IMR-90 (cell line): ENCODE results near the gene SERPINI1. TPM values are rescaled to one million over a fixed set of nuclear protein-coding genes. Genes with fewer than 3 reads are reported as not detected.

Experiments
- ATAC-seq: fragments of 200-7000 bp; cut with Tn5 transposase; 2 replicates; pipeline ENCODE4 v1.9.1; 2020; ENCODE audit warnings: low read depth, mild to moderate bottlenecking, moderate library complexity
- BruUV-seq: library from RNA; stranded (reverse); fragments of 400-500 nt; replicated peaks from 2 replicates; lab custom pipeline; 2021; lab: Mats Ljungman, UMichigan
- CTCF ChIA-PET: fragments of 300-600 bp; formaldehyde crosslinking; extraction: SDS; loops from one replicate; lab custom pipeline; 2021; ENCODE audit warnings: antibody characterized with exemption; lab: Yijun Ruan, JAX
- POLR2A ChIA-PET: fragments of 300-600 bp; sonication (Branson Sonifier 250); formaldehyde crosslinking; loops from one replicate; lab custom pipeline; 2022; ENCODE audit warnings: antibody characterized with exemption; ENCODE audit not compliant: unreplicated experiment; lab: Charles Lee
- DNase-seq: peaks from one replicate; pipeline ENCODE4 v3.0.0; 2013
- H2AFZ ChIP-seq: replicated peaks from 2 replicates; pipeline ENCODE3; 2013; ENCODE audit warnings: low read length, mild to moderate bottlenecking; ENCODE audit not compliant: poor library complexity
- H2AK5ac ChIP-seq: 2 replicates; pipeline ENCODE4 v1.6.1; 2013; ENCODE audit warnings: low read depth, low read length, inconsistent platforms
- H2AK9ac ChIP-seq: replicated peaks from 2 replicates; pipeline ENCODE3; 2013; ENCODE audit warnings: mild to moderate bottlenecking, low read depth, low read length, moderate library complexity; ENCODE audit not compliant: poor library complexity
- H2BK120ac ChIP-seq: 2 replicates; pipeline ENCODE4 v1.6.1; 2013; ENCODE audit warnings: low read depth, low read length, inconsistent platforms
- H2BK15ac ChIP-seq: 3 replicates; pipeline ENCODE4 v1.6.1; 2013; ENCODE audit warnings: low read depth, low read length, inconsistent platforms
- H2BK20ac ChIP-seq: 2 replicates; pipeline ENCODE4 v1.6.1; 2013; ENCODE audit warnings: low read depth, mild to moderate bottlenecking, inconsistent platforms, low read length, moderate library complexity
- H2BK5ac ChIP-seq: 2 replicates; pipeline ENCODE4 v1.6.1; 2013; ENCODE audit warnings: mild to moderate bottlenecking, low read depth, low read length, inconsistent platforms; ENCODE audit not compliant: poor library complexity, severe bottlenecking
- H3K14ac ChIP-seq: replicated peaks from 2 replicates; pipeline ENCODE4 v1.6.1; 2013; ENCODE audit warnings: low read depth, low read length, inconsistent platforms
- H3K18ac ChIP-seq: 2 replicates; pipeline ENCODE4 v1.6.1; 2013; ENCODE audit warnings: low read depth, low read length, control low read depth
- H3K23ac ChIP-seq: 2 replicates; pipeline ENCODE4 v1.6.1; 2013; ENCODE audit warnings: low read depth, low read length, inconsistent platforms
- H3K27ac ChIP-seq: 2 replicates; pipeline ENCODE4 v1.5.1; 2013; ENCODE audit warnings: mild to moderate bottlenecking, control low read depth, low read length; ENCODE audit not compliant: insufficient read depth
- H3K27me3 ChIP-seq: 2 replicates; pipeline ENCODE4 v1.6.1; 2013; ENCODE audit warnings: low read length; ENCODE audit not compliant: control insufficient read depth, insufficient read depth
- H3K36me3 ChIP-seq: 2 replicates; pipeline ENCODE4 v1.6.1; 2013; ENCODE audit warnings: low read length, mixed read lengths; ENCODE audit not compliant: control insufficient read depth, insufficient read depth
- H3K4ac ChIP-seq: 2 replicates; pipeline ENCODE4 v1.6.1; 2013; ENCODE audit warnings: low read depth, low read length, inconsistent platforms
- H3K4me1 ChIP-seq: 2 replicates; pipeline ENCODE4 v1.6.1; 2013; ENCODE audit warnings: low read length, mixed read lengths; ENCODE audit not compliant: control insufficient read depth, insufficient read depth
- H3K4me2 ChIP-seq: 2 replicates; pipeline ENCODE4 v1.6.1; 2013; ENCODE audit warnings: low read depth, mild to moderate bottlenecking, control low read depth, low read length, moderate library complexity
- H3K4me3 ChIP-seq: 2 replicates; pipeline ENCODE4 v1.5.1; 2013; ENCODE audit warnings: low read depth, mild to moderate bottlenecking, control low read depth, low read length, moderate library complexity; ENCODE audit not compliant: insufficient read depth
- H3K56ac ChIP-seq: 2 replicates; pipeline ENCODE4 v1.6.1; 2013; ENCODE audit warnings: low read length, inconsistent platforms; ENCODE audit not compliant: insufficient read depth; ENCODE audit errors: extremely low read depth
- H3K79me1 ChIP-seq, 2 experiments: 2 replicates each; pipeline ENCODE4 v1.6.1; 2013; ENCODE audit warnings: low read length in 2 of 2, inconsistent platforms in 1 of 2, low read depth in 1 of 2
- H3K9ac ChIP-seq: 2 replicates; pipeline ENCODE4 v1.6.1; 2013; ENCODE audit warnings: low read depth, low read length, control low read depth
- H3K9me1 ChIP-seq: 2 replicates; pipeline ENCODE4 v1.6.1; 2013; ENCODE audit warnings: low read length, inconsistent platforms; ENCODE audit not compliant: insufficient read depth
- H3K9me3 ChIP-seq: 2 replicates; pipeline ENCODE4 v1.6.1; 2013; ENCODE audit warnings: low read length; ENCODE audit not compliant: control insufficient read depth, insufficient read depth
- H4K20me1 ChIP-seq: 2 replicates; pipeline ENCODE4 v1.6.1; 2013; ENCODE audit warnings: low read length, inconsistent platforms; ENCODE audit not compliant: insufficient read depth
- H4K5ac ChIP-seq: 2 replicates; pipeline ENCODE4 v1.6.1; 2013; ENCODE audit warnings: mild to moderate bottlenecking, low read depth, low read length, control low read depth
- H4K8ac ChIP-seq, 2 experiments: 2 replicates each; pipeline ENCODE4 v1.6.1; 2013; ENCODE audit warnings: low read depth in 2 of 2, low read length in 2 of 2, control low read depth in 1 of 2, inconsistent platforms in 1 of 2
- H4K91ac ChIP-seq: 2 replicates; pipeline ENCODE4 v1.6.1; 2013; ENCODE audit warnings: low read depth, low read length, inconsistent platforms; ENCODE audit not compliant: insufficient read depth
- CEBPB ChIP-seq: IDR thresholded peaks from 2 replicates; pipeline ENCODE4 v1.6.1; 2012; ENCODE audit warnings: low read depth, low read length, improper control_type of control experiment
- CHD1 ChIP-seq: IDR thresholded peaks from 2 replicates; pipeline ENCODE4 v1.6.1; 2012; ENCODE audit warnings: low read depth, low read length, improper control_type of control experiment
- MAZ ChIP-seq: IDR thresholded peaks from 2 replicates; pipeline ENCODE4 v1.6.1; 2012; ENCODE audit warnings: low read depth, mild to moderate bottlenecking, low read length, improper control_type of control experiment, moderate library complexity, borderline replicate concordance
- MXI1 ChIP-seq: IDR thresholded peaks from 2 replicates; pipeline ENCODE4 v1.6.1; 2012; ENCODE audit warnings: low read depth, mild to moderate bottlenecking, low read length, moderate library complexity, borderline replicate concordance
- RCOR1 ChIP-seq: IDR thresholded peaks from 2 replicates; pipeline ENCODE4 v1.6.1; 2012; ENCODE audit warnings: mild to moderate bottlenecking, low read length, improper control_type of control experiment; ENCODE audit not compliant: insufficient replicate concordance
- SMC3 ChIP-seq: fragments of 150-350 bp; IDR thresholded peaks from 2 replicates; pipeline ENCODE4 v1.6.1; 2016; ENCODE audit warnings: low read depth, mild to moderate bottlenecking, antibody characterized with exemption, low read length, moderate library complexity
- WGBS, 2 experiments: methylation state at CpG; one replicate each; pipeline versions ENCODE4 v1.1.5 to v1.1.7; 2013; ENCODE audit warnings: missing lambda C conversion rate in 2 of 2; ENCODE audit not compliant: insufficient read length in 1 of 2; ENCODE audit errors: extremely low coverage in 2 of 2; 5-methylcytosine and 5-hydroxymethylcytosine counted together
- dilution Hi-C: fragments of 300-500 bp; cut with HindIII; formaldehyde crosslinking; loops from one replicate; pipeline ENCODE4 v1.14.3; 2018; ENCODE audit warnings: low sequenced_read_pairs; ENCODE audit not compliant: unreplicated experiment
- in situ Hi-C: fragments of 300-500 bp; cut with MboI; formaldehyde crosslinking; loops from 3 replicates; pipeline ENCODE4 v1.14.3; 2019; ENCODE audit warnings: low sequenced_read_pairs, inconsistent platforms, mixed read lengths
- intact Hi-C: fragments of 100-400 bp; cut with micrococcal nuclease; formaldehyde crosslinking; loops from 2 replicates; pipeline ENCODE4 v1.10.0; 2022
- polyA plus RNA-seq, 3 experiments: library from polyadenylated mRNA; depleted of rRNA; stranded (reverse); fragments of >200 nt; gene quantifications; 2 replicates each; pipeline ENCODE4 v1.2.3, GENCODE V29; 2012; ENCODE audit warnings: low replicate concordance in 1 of 3
- total RNA-seq: library from RNA; depleted of rRNA; stranded (reverse); fragments of >200 nt; gene quantifications from 2 replicates; pipeline ENCODE4 v1.2.3, GENCODE V29; 2012
- TF ChIP-seq, protein P1 (sequence below): fragments of 150-350 bp; IDR thresholded peaks from 2 replicates; pipeline ENCODE4 v1.6.1; 2016; ENCODE audit warnings: low read depth, mild to moderate bottlenecking, low read length, moderate library complexity, borderline replicate concordance
- TF ChIP-seq, protein P2 (sequence below): fragments of 150-350 bp; IDR thresholded peaks from 2 replicates; pipeline ENCODE4 v1.6.1; 2017; ENCODE audit warnings: mild to moderate bottlenecking, antibody characterized with exemption, low read length, low read depth

Gene SERPINI1
- total and polyA plus RNA-seq, 2 of the 4 experiments (the other 2 are of a cell fraction) = 0.36 to 1.3 TPM

DNA sequence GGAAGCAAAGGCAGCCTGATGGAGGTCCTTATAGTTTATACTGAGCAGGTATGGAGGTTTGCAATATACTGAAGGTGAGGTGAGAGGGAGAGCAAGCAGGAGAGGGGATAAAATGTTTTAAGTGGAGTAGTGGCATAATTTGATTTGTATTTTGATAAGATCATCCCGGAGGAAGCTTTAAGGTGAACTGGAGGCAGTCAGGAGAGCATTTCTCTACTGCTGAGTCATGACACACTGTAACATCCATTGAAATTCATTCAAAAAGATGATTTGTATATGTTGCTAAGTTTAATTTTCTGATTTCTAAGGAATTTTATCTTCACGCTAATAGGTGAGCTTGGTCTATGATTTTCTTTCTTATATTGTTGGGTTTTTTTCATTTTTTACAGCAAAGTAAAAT is 81.4 kb downstream of the SERPINI1 start:
- no peak overlapping the region for H3K4ac ChIP-seq
- H3K4me1 ChIP-seq = peaks cover 2% of the 10 kb centered on the region; the same call in 1 of the 2 replicates
- no peaks in the 10 kb centered on the region for H3K36me3 ChIP-seq
- POLR2A ChIA-PET = no interaction called here
- H4K20me1 ChIP-seq = no peaks in the 10 kb centered on the region
- H3K23ac ChIP-seq = no peak overlapping the region
- no peaks in the 10 kb centered on the region for H3K9me3 ChIP-seq
- H2BK15ac ChIP-seq = no peak overlapping the region
- no peak overlapping the region for H4K91ac ChIP-seq
- no peak overlapping the region for H3K14ac ChIP-seq
- no peak overlapping the region for H2AK9ac ChIP-seq
- H3K4me2 ChIP-seq = no peak overlapping the region
- in situ Hi-C loops = no loop called here
- DNase-seq = no peak
- no peak overlapping the region for H2AK5ac ChIP-seq
- CTCF ChIA-PET = no interaction called here
- H3K27me3 ChIP-seq = no peaks in the 10 kb centered on the region
- H3K56ac ChIP-seq = no peak overlapping the region
- H2AFZ ChIP-seq = no peak overlapping the region
- H2BK20ac ChIP-seq = no peak overlapping the region
- H3K4me3 ChIP-seq = no peak overlapping the region
- H3K9ac ChIP-seq = no peak overlapping the region
- no peak overlapping the region for H4K8ac ChIP-seq
- no peak overlapping the region for H2BK5ac ChIP-seq
- dilution Hi-C loops = no loop called here
- H3K18ac ChIP-seq = no peak overlapping the region
- H4K5ac ChIP-seq = no peak overlapping the region
- no peak for ATAC-seq
- TF ChIP-seq CHD1 = no peak
- no peak for TF ChIP-seq MAZ
- TF ChIP-seq, protein P1, sequence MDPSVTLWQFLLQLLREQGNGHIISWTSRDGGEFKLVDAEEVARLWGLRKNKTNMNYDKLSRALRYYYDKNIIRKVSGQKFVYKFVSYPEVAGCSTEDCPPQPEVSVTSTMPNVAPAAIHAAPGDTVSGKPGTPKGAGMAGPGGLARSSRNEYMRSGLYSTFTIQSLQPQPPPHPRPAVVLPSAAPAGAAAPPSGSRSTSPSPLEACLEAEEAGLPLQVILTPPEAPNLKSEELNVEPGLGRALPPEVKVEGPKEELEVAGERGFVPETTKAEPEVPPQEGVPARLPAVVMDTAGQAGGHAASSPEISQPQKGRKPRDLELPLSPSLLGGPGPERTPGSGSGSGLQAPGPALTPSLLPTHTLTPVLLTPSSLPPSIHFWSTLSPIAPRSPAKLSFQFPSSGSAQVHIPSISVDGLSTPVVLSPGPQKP = no peak
- no peak for TF ChIP-seq RCOR1
- TF ChIP-seq, protein P2, sequence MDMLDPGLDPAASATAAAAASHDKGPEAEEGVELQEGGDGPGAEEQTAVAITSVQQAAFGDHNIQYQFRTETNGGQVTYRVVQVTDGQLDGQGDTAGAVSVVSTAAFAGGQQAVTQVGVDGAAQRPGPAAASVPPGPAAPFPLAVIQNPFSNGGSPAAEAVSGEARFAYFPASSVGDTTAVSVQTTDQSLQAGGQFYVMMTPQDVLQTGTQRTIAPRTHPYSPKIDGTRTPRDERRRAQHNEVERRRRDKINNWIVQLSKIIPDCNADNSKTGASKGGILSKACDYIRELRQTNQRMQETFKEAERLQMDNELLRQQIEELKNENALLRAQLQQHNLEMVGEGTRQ = no peak
- TF ChIP-seq SMC3 = no peak
- no peak for TF ChIP-seq CEBPB
- TF ChIP-seq MXI1 = no peak
- no peaks in the 10 kb centered on the region for H3K79me1 ChIP-seq
- no peak overlapping the region for H3K27ac ChIP-seq
- H2BK120ac ChIP-seq = no peak overlapping the region
- H3K9me1 ChIP-seq = no peaks in the 10 kb centered on the region
- WGBS, 2 experiments = no CpG with 5 or more reads among the region's 2 CpGs
- intact Hi-C loops = no loop called here
- no TSS peak for BruUV-seq
